GM20000 (cell line): ENCODE data around the gene LHPP.

Source experiments
- DNase-seq: peaks from one replicate; pipeline ENCODE4 v3.0.0; 2012; ENCODE audit warnings: low spot score
- TF ChIP-seq, protein P1 (sequence below): IDR thresholded peaks from 2 replicates; pipeline ENCODE4 v1.5.1; 2012; ENCODE audit warnings: mild to moderate bottlenecking, control low read depth; ENCODE audit errors: extremely low read depth, missing control alignments

Gene LHPP

DNA sequence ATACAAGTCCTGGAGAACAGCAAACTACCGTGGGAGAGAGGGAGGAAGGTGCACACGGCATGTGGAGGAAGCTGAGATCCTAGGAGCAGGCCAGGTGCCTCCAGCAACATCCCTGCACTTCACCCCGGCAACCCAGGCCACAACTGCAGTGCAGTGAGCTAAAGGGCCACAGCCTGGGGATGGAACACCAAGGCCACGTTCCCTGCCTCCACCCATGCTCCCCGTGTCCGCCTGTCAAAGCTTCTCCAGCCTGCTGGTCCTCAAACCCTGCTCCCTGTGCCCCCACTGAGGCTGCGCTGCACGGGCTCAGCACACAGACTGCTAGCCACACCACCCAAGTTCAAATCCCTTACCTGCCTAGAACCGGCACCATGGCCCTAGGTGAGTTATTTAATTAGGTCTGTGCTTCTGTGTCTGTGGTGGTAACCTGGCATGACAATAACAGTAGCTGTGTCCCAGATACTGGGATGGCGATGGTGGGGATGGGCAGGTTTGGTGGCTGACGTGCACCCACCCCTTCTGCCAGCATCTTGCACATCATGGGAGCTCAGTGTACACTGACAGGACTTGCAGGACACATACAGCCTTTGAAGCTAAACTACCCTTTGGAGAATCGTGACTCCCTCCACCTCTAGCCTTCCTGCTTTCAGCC lies 197.1 kb downstream of the LHPP start:
- TF ChIP-seq, protein P1, sequence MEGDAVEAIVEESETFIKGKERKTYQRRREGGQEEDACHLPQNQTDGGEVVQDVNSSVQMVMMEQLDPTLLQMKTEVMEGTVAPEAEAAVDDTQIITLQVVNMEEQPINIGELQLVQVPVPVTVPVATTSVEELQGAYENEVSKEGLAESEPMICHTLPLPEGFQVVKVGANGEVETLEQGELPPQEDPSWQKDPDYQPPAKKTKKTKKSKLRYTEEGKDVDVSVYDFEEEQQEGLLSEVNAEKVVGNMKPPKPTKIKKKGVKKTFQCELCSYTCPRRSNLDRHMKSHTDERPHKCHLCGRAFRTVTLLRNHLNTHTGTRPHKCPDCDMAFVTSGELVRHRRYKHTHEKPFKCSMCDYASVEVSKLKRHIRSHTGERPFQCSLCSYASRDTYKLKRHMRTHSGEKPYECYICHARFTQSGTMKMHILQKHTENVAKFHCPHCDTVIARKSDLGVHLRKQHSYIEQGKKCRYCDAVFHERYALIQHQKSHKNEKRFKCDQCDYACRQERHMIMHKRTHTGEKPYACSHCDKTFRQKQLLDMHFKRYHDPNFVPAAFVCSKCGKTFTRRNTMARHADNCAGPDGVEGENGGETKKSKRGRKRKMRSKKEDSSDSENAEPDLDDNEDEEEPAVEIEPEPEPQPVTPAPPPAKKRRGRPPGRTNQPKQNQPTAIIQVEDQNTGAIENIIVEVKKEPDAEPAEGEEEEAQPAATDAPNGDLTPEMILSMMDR, result no peak
- no peak for DNase-seq

GRCh38 chr10:124659380-124659779 lies 197.8 kb downstream of the LHPP start:
- DNase-seq, result no peak
- TF ChIP-seq, protein P1, result no peak

GRCh38 chr10:124660404-124661125 lies 198.9 kb downstream of the LHPP start:
- TF ChIP-seq, protein P1, result no peak
- no peak for DNase-seq

DNA sequence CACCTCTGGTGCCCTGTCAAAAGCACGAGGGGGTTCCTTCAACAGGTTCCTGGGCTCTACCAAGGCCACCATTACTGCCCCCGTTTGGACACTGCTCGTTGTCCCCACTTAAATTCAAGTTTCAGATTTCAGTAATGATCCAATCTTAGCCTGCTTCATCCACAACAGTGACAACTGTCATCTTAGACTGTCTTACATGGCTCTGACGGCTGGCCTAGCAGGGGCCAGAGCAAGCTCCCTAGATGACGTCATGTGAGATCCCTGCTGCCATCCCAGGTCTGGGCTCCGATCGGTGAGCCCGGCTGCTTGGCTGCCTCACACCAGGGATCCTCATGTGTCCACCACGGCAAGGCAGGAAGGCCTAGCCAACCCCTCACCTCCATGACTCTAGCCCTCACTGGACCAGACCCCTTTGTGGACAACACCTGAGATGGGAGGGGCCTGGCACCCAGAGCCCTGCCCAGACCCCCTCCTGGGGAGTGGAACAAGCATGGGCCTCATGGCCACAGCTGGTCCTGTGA lies 200.1 kb downstream of the LHPP start:
- DNase-seq, result no peak
- TF ChIP-seq, protein P1, result no peak

GRCh38 chr10:124663228-124663627 lies 201.6 kb downstream of the LHPP start:
- no peak for DNase-seq
- TF ChIP-seq, protein P1, result no peak
